Liver (tissue), 9 donors: ENCODE measurements around the gene CAPN15. TPM values are rescaled to one million over a fixed set of nuclear protein-coding genes. Genes with fewer than 3 reads are reported as not detected.

Experiments used
- DNase-seq: peaks from one replicate; pipeline ENCODE4 v3.0.0-alpha.2; 2017; ENCODE audit warnings: low spot score
- H3K27ac ChIP-seq, 2 donors: one replicate each; pipeline ENCODE4 v1.7.0; 2013; ENCODE audit warnings: inconsistent platforms in 2 of 2, low read length in 2 of 2, control low read depth in 1 of 2, low read depth in 1 of 2, mild to moderate bottlenecking in 1 of 2
- H3K27me3 ChIP-seq, 4 donors: one replicate each; pipeline versions ENCODE4 v1.6.1 to v1.7.0; 2013; ENCODE audit warnings: low read length in 3 of 4, inconsistent platforms in 1 of 4, mild to moderate bottlenecking in 1 of 4, moderate library complexity in 1 of 4; ENCODE audit not compliant: control insufficient read depth in 4 of 4, insufficient read depth in 4 of 4
- H3K36me3 ChIP-seq, 4 donors: one replicate each; pipeline versions ENCODE4 v1.6.1 to v1.7.0; 2013; ENCODE audit warnings: low read length in 3 of 4, mild to moderate bottlenecking in 3 of 4, low read depth in 1 of 4, moderate library complexity in 1 of 4; ENCODE audit not compliant: control insufficient read depth in 4 of 4, insufficient read depth in 3 of 4
- H3K4me1 ChIP-seq, 4 donors: one replicate each; pipeline versions ENCODE4 v1.6.1 to v1.7.0; 2013; ENCODE audit warnings: low read length in 3 of 4, mild to moderate bottlenecking in 3 of 4, moderate library complexity in 1 of 4; ENCODE audit not compliant: control insufficient read depth in 4 of 4, insufficient read depth in 4 of 4
- H3K4me3 ChIP-seq, 3 donors: one replicate each; pipeline versions ENCODE4 v1.6.1 to v1.7.0; 2013; ENCODE audit warnings: low read length in 3 of 3, control low read depth in 1 of 3, low read depth in 1 of 3, mild to moderate bottlenecking in 1 of 3
- H3K9ac ChIP-seq, 2 donors: one replicate each; pipeline ENCODE4 v1.7.0; 2013; ENCODE audit warnings: low read length in 2 of 2, mild to moderate bottlenecking in 2 of 2, moderate library complexity in 2 of 2, control low read depth in 1 of 2, low read depth in 1 of 2
- H3K9me3 ChIP-seq, 4 donors: one replicate each; pipeline versions ENCODE4 v1.6.1 to v1.7.0; 2013; ENCODE audit warnings: low read length in 3 of 4; ENCODE audit not compliant: control insufficient read depth in 4 of 4
- FOXA1 ChIP-seq: IDR thresholded peaks from 2 replicates; pipeline ENCODE4 v1.6.1; 2016; ENCODE audit warnings: antibody characterized with exemption
- FOXA2 ChIP-seq: IDR thresholded peaks from 2 replicates; pipeline ENCODE4 v1.6.1; 2016; ENCODE audit warnings: antibody characterized with exemption
- HNF4A ChIP-seq, 2 donors: conservative IDR thresholded peaks; 2 replicates each; pipeline ENCODE4 v1.6.1; 2016; ENCODE audit warnings: antibody characterized with exemption in 2 of 2, mild to moderate bottlenecking in 2 of 2
- HNF4G ChIP-seq: IDR thresholded peaks from 2 replicates; pipeline ENCODE4 v1.6.1; 2016; ENCODE audit warnings: antibody characterized with exemption
- JUND ChIP-seq, 2 donors: IDR thresholded peaks; 2 replicates each; pipeline ENCODE4 v1.6.1; 2016; ENCODE audit warnings: antibody characterized with exemption in 2 of 2
- NR2F2 ChIP-seq: IDR thresholded peaks from 2 replicates; pipeline ENCODE4 v1.6.1; 2016; ENCODE audit warnings: antibody characterized with exemption
- RAD21 ChIP-seq, 2 donors: IDR thresholded peaks; 2 replicates each; pipeline ENCODE4 v1.6.1; 2016; ENCODE audit warnings: antibody characterized with exemption in 2 of 2, mild to moderate bottlenecking in 2 of 2
- RXRA ChIP-seq, 2 donors: IDR thresholded peaks; 2 replicates each; pipeline ENCODE4 v1.6.1; 2017 to 2018; ENCODE audit warnings: antibody characterized with exemption in 2 of 2, mild to moderate bottlenecking in 1 of 2
- SP1 ChIP-seq: IDR thresholded peaks from 2 replicates; pipeline ENCODE4 v1.6.1; 2018; ENCODE audit warnings: antibody characterized with exemption, mild to moderate bottlenecking
- TAF1 ChIP-seq: conservative IDR thresholded peaks from 2 replicates; pipeline ENCODE4 v1.6.1; 2016; ENCODE audit warnings: antibody characterized with exemption, mild to moderate bottlenecking
- YY1 ChIP-seq: IDR thresholded peaks from 2 replicates; pipeline ENCODE4 v1.6.1; 2016; ENCODE audit warnings: antibody characterized with exemption, mild to moderate bottlenecking
- ZBTB33 ChIP-seq: IDR thresholded peaks from 2 replicates; pipeline ENCODE4 v1.6.1; 2016; ENCODE audit warnings: antibody characterized with exemption
- WGBS: extraction: QIAGEN DNeasy Blood & Tissue Kit; methylation state at CpG from one replicate; pipeline ENCODE4 v1.1.7; 2013; 5-methylcytosine and 5-hydroxymethylcytosine counted together
- polyA plus RNA-seq, 2 donors: library from polyadenylated mRNA; stranded (reverse) in 1 of 2; unstranded in 1 of 2; fragments of 200-250 nt in 1 of 2; fragments of >200 nt in 1 of 2; fragmentation: Nextera tagmentation in 1 of 2; extraction: Ambion mirVana in 1 of 2; gene quantifications; one replicate each; pipeline versions ENCODE4 v1.2.1 to v1.2.3, GENCODE V29; 2013 to 2015
- total RNA-seq, 2 donors: library from RNA; depleted of rRNA; stranded (reverse); fragments of >200 nt; gene quantifications; one replicate each; pipeline ENCODE4 v1.2.3, GENCODE V29; 2014
- TF ChIP-seq, protein P1 (sequence below): fragments of 150-350 bp; IDR thresholded peaks from 2 replicates; pipeline ENCODE4 v1.5.1; 2017; ENCODE audit warnings: improper control_type of control experiment, low read depth, low read length; ENCODE audit not compliant: missing input control
- TF ChIP-seq, protein P2 (sequence below): IDR thresholded peaks from 2 replicates; pipeline ENCODE4 v1.6.1; 2016; ENCODE audit warnings: antibody characterized with exemption, mild to moderate bottlenecking
- donor health status: healthy.
- donor health status: healthy.
- donor health status: healthy.
- donor health status: healthy.
- donor health status: healthy.

CAPN15 gene
- total and polyA plus RNA-seq, 4 donors, result 5.9 to 37.2 (median 21.6) TPM

- TF ChIP-seq, protein P1, sequence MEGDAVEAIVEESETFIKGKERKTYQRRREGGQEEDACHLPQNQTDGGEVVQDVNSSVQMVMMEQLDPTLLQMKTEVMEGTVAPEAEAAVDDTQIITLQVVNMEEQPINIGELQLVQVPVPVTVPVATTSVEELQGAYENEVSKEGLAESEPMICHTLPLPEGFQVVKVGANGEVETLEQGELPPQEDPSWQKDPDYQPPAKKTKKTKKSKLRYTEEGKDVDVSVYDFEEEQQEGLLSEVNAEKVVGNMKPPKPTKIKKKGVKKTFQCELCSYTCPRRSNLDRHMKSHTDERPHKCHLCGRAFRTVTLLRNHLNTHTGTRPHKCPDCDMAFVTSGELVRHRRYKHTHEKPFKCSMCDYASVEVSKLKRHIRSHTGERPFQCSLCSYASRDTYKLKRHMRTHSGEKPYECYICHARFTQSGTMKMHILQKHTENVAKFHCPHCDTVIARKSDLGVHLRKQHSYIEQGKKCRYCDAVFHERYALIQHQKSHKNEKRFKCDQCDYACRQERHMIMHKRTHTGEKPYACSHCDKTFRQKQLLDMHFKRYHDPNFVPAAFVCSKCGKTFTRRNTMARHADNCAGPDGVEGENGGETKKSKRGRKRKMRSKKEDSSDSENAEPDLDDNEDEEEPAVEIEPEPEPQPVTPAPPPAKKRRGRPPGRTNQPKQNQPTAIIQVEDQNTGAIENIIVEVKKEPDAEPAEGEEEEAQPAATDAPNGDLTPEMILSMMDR, result no peak
- TF ChIP-seq JUND (IDR thresholded peaks at IDR 0.05) (no peak), RXRA (IDR thresholded peaks at IDR 0.05) (no peak), ZBTB33 (no peak), FOXA1 (no peak)
Measured at GRCh38 chr16:572865-573650, 45.5 kb downstream of the CAPN15 start (continued).

DNA sequence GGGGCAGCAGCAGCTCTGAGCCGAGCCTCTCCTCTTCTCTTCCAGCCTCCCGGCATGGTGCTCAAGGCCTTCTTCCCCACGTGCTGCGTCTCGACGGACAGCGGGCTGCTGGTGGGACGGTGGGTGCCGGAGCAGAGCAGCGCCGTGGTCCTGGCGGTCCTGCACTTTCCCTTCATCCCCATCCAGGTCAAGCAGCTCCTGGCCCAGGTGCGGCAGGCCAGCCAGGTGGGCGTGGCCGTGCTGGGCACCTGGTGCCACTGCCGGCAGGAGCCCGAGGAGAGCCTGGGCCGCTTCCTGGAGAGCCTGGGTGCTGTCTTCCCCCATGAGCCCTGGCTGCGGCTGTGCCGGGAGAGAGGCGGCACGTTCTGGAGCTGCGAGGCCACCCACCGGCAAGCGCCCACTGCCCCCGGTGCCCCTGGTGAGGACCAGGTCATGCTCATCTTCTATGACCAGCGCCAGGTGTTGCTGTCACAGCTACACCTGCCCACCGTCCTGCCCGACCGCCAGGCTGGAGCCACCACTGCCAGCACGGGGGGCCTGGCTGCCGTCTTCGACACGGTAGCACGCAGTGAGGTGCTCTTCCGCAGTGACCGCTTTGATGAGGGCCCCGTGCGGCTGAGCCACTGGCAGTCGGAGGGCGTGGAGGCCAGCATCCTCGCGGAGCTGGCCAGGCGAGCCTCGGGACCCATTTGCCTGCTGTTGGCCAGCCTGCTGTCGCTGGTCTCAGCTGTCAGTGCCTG, 46.7 kb downstream of the CAPN15 start:
- no peaks in the 10 kb centered on the region for H3K27me3 ChIP-seq
- no peak overlapping the region for H3K27ac ChIP-seq
- no peak for TF ChIP-seq RXRA (IDR thresholded peaks at IDR 0.05)
- TF ChIP-seq, protein P1, result no peak
- no peak for TF ChIP-seq FOXA2
- TF ChIP-seq ZBTB33, result no peak
- TF ChIP-seq, protein P2, sequence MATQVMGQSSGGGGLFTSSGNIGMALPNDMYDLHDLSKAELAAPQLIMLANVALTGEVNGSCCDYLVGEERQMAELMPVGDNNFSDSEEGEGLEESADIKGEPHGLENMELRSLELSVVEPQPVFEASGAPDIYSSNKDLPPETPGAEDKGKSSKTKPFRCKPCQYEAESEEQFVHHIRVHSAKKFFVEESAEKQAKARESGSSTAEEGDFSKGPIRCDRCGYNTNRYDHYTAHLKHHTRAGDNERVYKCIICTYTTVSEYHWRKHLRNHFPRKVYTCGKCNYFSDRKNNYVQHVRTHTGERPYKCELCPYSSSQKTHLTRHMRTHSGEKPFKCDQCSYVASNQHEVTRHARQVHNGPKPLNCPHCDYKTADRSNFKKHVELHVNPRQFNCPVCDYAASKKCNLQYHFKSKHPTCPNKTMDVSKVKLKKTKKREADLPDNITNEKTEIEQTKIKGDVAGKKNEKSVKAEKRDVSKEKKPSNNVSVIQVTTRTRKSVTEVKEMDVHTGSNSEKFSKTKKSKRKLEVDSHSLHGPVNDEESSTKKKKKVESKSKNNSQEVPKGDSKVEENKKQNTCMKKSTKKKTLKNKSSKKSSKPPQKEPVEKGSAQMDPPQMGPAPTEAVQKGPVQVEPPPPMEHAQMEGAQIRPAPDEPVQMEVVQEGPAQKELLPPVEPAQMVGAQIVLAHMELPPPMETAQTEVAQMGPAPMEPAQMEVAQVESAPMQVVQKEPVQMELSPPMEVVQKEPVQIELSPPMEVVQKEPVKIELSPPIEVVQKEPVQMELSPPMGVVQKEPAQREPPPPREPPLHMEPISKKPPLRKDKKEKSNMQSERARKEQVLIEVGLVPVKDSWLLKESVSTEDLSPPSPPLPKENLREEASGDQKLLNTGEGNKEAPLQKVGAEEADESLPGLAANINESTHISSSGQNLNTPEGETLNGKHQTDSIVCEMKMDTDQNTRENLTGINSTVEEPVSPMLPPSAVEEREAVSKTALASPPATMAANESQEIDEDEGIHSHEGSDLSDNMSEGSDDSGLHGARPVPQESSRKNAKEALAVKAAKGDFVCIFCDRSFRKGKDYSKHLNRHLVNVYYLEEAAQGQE, result no peak
- no peak for TF ChIP-seq RAD21 (IDR thresholded peaks at IDR 0.05)
- TF ChIP-seq HNF4A (conservative IDR thresholded peaks at IDR 0.05), result no peak
- no peak for TF ChIP-seq YY1
- no peak for TF ChIP-seq FOXA1
- TF ChIP-seq TAF1, result no peak
- no peak for TF ChIP-seq HNF4G
- TF ChIP-seq NR2F2, result no peak
- no peak for TF ChIP-seq JUND (IDR thresholded peaks at IDR 0.05)
- no peak for TF ChIP-seq SP1
- peaks cover 4 to 33% (median 16%) of the 10 kb centered on the region in 4 donors for H3K4me1 ChIP-seq
- H3K36me3 ChIP-seq, result peaks cover 0 to 7% (median under 1%) of the 10 kb centered on the region in 4 donors
- 95% methylated on average over 46 of the region's 46 CpGs for WGBS
- DNase-seq, result no peak
- H3K9me3 ChIP-seq, result no peaks in the 10 kb centered on the region
- no peak overlapping the region for H3K9ac ChIP-seq
- H3K4me3 ChIP-seq, result no peak overlapping the region
